GM21737 (cell line): ENCODE results near the gene SLC3A2.

Experiments
- ATAC-seq: cut with Tn5 transposase; IDR thresholded peaks from one replicate; pipeline ENCODE4 v1.9.1; 2021; ENCODE audit warnings: mild to moderate bottlenecking, moderate library complexity; ENCODE audit not compliant: unreplicated experiment

Gene SLC3A2

GRCh38 chr11:62908468-62909072 is 27.9 kb downstream of the SLC3A2 start:
- ATAC-seq, result no peak

GRCh38 chr11:62909107-62909894 is 28.6 kb downstream of the SLC3A2 start:
- ATAC-seq, result no peak

DNA sequence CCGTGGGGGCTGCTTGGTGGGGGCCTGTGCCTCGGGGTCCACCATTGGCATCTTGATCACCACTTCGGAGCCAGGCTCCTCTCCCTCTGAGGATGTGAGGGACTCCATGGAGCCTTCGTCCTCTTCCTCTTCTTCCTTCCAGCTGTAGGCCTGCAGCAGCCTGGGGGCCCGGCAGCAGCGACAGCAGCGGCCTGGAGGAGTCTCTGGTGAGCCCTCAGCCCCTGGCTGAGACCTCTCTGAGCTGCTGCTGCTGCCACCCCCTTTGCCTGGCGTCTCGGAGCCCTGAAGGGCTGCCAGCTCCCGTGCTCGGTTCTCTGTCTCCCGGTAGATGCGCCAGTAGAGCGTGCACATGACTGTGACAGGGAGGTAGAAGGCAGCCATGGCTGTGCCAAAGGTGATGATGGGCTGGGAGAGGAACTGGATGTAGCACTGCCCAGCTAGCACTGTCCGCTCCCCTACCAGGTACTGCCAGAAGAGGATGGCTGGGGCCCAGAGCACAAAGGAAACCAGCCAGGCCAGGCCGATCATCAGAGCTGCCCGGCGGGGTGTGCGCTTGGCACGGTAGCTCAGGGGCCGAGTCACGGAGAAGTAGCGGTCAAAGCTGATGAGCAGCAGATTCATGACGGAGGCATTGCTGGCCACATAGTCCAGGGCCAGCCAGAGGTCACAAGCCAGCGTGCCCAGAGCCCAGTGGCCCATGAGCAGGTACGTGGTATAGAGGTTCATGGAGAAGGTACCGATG is 29.6 kb downstream of the SLC3A2 start:
- no peak for ATAC-seq

DNA sequence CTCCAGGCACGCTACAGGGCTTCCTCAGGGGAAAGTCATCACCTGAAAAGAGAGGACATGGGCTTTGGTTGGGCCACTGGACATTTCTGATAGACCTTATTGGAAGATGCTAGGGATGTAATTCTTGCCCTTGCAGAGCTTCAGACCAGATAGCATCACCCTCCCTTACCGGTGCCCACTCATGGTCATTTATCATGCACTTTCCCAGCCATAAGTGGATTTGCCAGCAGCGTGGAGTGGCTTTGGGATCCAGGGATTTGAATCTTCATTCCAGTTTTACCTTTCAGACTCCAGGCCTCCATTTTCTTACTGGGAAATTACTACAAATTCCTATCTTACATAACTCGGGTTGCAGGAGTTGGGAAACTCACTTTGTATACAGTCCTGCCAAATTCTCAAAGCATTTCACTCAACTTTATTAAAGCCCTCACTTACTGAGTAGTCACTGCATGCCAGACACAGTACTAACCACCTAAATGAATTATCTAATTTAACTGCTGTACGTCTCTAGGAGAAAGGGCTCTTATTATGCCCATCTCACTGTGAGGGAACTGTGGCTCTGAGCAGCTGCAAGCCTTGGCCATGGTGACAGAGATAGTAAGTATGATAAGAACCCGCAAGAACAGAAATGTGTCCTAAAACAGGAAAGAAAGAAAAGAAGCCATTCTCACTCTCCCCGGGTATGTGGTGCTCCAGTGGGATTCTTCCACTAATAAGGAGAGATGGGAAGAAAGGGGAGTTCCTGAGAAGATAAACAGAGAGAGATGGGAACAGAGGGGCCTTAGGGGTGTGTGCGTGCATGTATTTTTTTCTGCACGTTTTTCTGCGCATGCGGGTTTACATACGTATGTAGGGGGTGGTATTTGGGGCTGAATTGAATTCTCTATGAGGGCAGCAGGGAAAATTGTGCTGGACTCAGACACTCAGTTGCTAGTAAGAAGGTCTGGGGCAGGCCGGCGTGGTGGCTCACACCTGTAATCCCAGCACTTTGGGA is 30.7 kb downstream of the SLC3A2 start:
- ATAC-seq, result no peak

DNA sequence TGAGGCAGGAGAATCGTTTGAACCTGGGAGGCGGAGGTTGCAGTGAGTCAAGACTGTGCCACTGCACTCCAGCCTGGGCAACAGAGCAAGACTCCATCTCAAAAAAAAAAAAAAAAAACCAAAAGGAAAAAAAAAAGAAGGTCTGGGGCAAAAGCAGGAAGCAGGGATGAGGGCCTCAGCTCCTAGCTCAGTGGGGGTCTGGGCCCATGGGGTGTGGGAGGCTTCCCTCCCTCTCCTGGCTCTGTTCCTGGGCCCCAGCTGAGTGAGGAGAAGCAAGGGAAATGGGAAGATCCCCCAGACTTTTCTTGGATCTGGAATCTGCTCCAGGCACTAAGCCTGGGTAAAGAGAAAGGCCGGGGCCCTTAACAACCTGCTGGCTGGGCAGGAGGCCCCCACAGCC is 31.6 kb downstream of the SLC3A2 start:
- no peak for ATAC-seq

DNA sequence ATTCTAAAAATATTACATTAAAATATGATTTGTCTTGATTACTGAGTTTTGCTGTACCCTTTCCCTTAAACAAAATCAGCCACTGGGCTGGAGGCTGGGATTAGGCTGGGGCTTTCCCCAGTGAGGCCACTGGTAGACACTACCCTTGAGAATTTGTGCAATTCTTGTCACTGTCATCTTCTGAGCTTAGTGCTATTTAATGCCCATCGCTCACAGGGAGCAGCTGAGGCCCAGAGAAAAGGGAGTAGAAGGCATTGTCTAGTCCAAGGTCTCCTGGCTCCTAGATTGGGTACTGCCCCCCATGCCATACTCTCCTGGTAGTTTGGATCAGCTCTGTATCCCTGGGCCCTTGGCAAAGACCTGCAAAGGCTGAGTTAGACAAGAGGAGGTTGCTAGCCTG is 33.7 kb downstream of the SLC3A2 start:
- ATAC-seq, result no peak

GRCh38 chr11:62917906-62918502 is 37.3 kb downstream of the SLC3A2 start:
- ATAC-seq, result no peak

DNA sequence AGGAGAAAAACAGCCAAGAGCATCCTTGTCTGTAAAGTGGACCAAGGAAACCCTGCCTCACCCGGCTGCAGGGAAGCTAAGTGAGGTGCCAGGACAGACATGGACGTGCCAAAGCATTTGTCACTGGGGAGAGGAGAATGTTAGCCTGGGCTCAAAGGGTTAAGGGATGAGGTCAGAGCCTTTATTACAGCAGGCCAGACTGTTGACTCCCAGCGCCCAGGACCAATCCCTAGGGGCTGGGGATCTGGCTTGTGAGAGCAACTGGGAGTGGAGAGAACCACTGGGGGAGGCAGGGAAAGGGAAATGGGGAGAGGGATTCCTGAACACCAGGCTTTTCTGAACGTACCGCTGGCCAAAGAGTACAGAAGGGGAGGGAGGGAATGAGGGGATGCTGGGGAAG is 37.8 kb downstream of the SLC3A2 start:
- no peak for ATAC-seq

DNA sequence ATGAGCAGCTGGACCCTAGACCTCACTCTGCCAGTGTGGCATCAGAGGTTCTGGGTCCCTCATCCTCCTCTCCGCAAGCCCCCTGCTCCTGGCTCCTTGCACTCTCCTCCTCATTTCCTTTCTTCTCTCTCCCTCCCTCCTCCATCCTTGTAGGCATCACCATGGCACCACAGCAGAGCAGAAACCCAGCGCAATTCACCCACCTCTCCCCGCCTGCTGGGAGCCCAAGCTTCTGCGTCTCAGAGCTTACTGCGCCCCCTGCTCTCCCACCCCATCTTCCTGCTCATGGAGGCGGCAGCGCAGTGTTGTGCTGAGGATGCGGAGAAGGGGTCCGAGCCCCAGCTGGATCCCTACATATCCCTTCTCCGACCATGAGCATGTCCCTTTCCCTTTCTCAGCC is 38.8 kb downstream of the SLC3A2 start:
- no peak for ATAC-seq

- ATAC-seq, result no peak
Observed at GRCh38 chr11:62919898-62920640, 39.4 kb downstream of the SLC3A2 start.

DNA sequence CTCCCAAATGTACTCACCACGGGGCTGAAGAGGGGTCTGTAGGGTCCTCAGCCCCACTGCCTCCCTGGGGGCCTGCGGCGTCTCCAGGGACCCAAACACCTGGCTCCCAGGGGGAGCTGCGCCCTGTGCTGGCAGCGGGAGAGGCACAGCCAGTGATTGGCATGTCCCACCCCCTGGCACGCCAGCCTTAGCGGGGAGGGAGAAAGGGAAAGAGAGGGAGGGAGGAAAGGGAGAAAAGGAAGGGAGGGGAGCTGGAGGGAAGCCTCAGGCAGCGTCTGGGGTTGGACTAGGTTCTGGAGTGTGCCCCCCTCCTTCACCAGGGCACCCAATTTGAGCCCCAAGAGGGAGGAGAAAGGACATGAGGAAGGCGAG is 40.5 kb downstream of the SLC3A2 start, which contains the start of gene CHRM1:
TSS of gene CHRM1 (minus strand) at position 163 of the 372 bp plus-strand sequence. CDS start 10,263 bp downstream, outside the sequence.
- no peak for ATAC-seq

- no peak for ATAC-seq
Observed at GRCh38 chr11:62921573-62922188, 41.0 kb downstream of the SLC3A2 start.

DNA sequence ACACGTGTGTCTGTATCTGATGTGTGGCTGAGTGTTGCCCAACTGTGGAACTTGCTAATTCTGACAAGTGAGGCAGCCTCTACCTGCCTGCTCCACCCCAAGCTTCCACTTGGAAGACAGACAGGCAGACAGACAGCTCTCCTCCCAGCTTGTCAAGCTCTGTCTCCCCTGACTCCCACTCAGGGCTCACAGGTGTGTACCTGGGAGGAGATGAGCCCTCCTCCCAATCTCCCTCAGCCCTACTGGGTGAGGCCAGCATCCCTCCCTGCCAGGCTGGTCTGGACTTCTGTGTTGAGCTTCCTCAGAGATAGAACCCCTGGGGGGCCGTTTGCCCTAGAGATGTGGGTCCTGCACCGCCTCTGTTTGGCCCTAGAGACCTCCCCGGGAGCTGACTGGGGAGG is 41.5 kb downstream of the SLC3A2 start:
- no peak for ATAC-seq

DNA sequence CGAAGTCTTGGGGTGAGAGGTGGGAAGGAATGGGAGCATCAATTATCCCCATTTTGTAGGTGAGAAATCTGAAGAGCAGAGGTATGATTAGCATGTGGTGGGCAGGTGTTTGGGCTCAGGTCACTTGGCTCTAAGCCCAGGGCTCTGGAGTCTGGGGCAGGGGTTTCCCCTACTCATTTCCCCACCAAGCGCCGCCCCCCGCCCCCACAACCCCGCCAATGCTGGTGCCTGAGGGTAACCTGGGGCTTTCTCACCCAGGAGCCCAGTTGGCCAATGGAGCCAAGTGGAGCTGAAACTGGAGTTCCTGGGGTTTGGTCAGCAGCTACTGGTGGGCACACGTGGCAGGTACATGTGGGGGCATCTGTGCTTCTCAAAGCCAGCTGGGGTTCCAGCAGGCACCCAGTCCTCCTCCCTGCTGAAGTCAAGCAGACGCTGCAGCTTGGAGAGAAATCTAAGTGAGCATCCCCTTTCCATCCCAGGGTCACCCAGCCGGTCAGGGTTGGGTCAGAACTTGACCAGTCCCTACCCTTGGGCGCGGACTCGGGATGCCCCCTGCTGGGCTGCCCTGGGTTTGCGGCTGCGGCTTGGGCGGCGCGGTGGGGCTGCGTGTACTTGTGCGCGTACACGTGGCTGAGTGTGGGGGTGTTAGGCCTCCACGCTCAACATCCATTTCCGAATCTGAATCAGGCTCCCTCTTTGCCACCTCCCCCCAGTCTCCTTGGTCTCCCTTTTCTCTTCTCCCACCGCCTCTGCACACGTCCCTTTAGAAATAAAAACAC is 42.1 kb downstream of the SLC3A2 start:
- no peak for ATAC-seq

GRCh38 chr11:62923601-62924411 is 43.1 kb downstream of the SLC3A2 start:
- no peak for ATAC-seq

- ATAC-seq, result no peak
Observed at GRCh38 chr11:62925308-62925707, 44.6 kb downstream of the SLC3A2 start.
